ENCODE measurements around the gene GDF9. TPM values are rescaled to one million over a fixed set of nuclear protein-coding genes. Genes with fewer than 3 reads are reported as not detected.

GDF9 gene
- total and polyA plus RNA-seq, 2 donors (not counting 3 experiments of a cell fraction or from before 2014, with no cell fraction given): 0.07 TPM; not detected in 1

DNA sequence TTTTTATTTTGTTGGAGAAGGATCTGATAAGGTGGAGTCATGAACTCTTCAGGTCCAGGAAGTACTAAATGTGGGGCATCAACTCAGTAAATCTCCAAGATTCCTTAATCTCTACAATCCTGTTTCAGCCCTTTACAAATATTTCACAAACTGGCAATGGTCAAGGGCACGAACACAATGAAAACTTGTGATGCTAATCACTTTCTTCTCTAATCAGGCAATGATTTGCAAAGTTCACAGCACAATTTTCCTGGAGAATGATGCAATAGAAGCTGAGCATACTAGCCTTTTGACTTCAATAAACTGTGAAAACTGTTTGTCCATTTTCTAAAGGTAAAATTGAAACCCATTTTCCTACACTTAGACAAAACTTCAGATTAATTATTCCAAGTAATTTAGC, 16.9 kb downstream of the GDF9 start:
- H3K4me1 ChIP-seq (ENCODE audit: control insufficient read depth, extremely low read depth, insufficient read depth, low read length): no peaks in the 10 kb centered on the region
- ChIA-PET POLR2A (no interaction called here), CTCF (interaction anchor here (0.6 to 1.5 kb wide), 3 partner anchors 10 to 49 kb away, joined by 3 read pairs; partner anchors contain the start of gene SHROOM1)
- no peaks in the 10 kb centered on the region for H3K79me2 ChIP-seq (ENCODE audit: control insufficient read depth, insufficient read depth, low read length)
- H2AFZ ChIP-seq (ENCODE audit: low read depth, low read length): no peak overlapping the region
- no peak for DNase-seq (ENCODE audit: low read depth, low spot score)
- no peaks in the 10 kb centered on the region for H3K36me3 ChIP-seq (ENCODE audit: control insufficient read depth in 2 of 2, extremely low read depth in 1 of 2, insufficient read depth in 2 of 2, low read length in 2 of 2)
- H3K9ac ChIP-seq (replicated peaks; ENCODE audit: extremely low read depth, insufficient read depth, low read length): no peak overlapping the region
- TF ChIP-seq FOS (IDR thresholded peaks at IDR 0.05; ENCODE audit: borderline replicate concordance, insufficient read depth, low read length) (no peak), GATA2 (IDR thresholded peaks at IDR 0.05; ENCODE audit: insufficient read depth, insufficient read length, low read depth, low read length) (no peak), MYC (IDR thresholded peaks at IDR 0.05; ENCODE audit: low read depth, low read length) (no peak), POLR2AphosphoS5 (IDR thresholded peaks at IDR 0.05; ENCODE audit: insufficient read depth, low read depth, low read length) (no peak), EZH2 (IDR thresholded peaks at IDR 0.05; ENCODE audit: borderline replicate concordance, low read depth, low read length, severe bottlenecking) (no peak), POLR2A (IDR thresholded peaks at IDR 0.05; ENCODE audit: low read depth, low read length) (no peak), JUN (IDR thresholded peaks at IDR 0.05; ENCODE audit: borderline replicate concordance, insufficient read depth, insufficient read length, low read depth) (no peak)
- TF ChIP-seq, protein P1, sequence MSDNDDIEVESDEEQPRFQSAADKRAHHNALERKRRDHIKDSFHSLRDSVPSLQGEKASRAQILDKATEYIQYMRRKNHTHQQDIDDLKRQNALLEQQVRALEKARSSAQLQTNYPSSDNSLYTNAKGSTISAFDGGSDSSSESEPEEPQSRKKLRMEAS (IDR thresholded peaks at IDR 0.05; ENCODE audit: insufficient read depth, insufficient read length): no peak
- TF ChIP-seq, protein P2, sequence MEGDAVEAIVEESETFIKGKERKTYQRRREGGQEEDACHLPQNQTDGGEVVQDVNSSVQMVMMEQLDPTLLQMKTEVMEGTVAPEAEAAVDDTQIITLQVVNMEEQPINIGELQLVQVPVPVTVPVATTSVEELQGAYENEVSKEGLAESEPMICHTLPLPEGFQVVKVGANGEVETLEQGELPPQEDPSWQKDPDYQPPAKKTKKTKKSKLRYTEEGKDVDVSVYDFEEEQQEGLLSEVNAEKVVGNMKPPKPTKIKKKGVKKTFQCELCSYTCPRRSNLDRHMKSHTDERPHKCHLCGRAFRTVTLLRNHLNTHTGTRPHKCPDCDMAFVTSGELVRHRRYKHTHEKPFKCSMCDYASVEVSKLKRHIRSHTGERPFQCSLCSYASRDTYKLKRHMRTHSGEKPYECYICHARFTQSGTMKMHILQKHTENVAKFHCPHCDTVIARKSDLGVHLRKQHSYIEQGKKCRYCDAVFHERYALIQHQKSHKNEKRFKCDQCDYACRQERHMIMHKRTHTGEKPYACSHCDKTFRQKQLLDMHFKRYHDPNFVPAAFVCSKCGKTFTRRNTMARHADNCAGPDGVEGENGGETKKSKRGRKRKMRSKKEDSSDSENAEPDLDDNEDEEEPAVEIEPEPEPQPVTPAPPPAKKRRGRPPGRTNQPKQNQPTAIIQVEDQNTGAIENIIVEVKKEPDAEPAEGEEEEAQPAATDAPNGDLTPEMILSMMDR (IDR thresholded peaks at IDR 0.05; ENCODE audit: extremely low read depth in 1 of 2, insufficient read depth in 1 of 2, low read depth in 1 of 2, low read length in 2 of 2): no peak
- no peak overlapping the region for H3K4me3 ChIP-seq (replicated peaks in 1 of 3; ENCODE audit: insufficient read depth in 1 of 3, low read depth in 1 of 3, low read length in 3 of 3)
- no peak overlapping the region for H3K4me2 ChIP-seq (ENCODE audit: insufficient read depth, low read length)
- H3K9me3 ChIP-seq (replicated peaks; ENCODE audit: control insufficient read depth, insufficient read depth, low read length): no peaks in the 10 kb centered on the region
- no peaks in the 10 kb centered on the region for H4K20me1 ChIP-seq (replicated peaks; ENCODE audit: control insufficient read depth, extremely low read depth, insufficient read depth, low read length)
- no peak for FAIRE-seq
- intact Hi-C loops (cut with micrococcal nuclease): no loop called here
- dilution Hi-C loops (cut with MboI; ENCODE audit: extremely low pct_ligation_motif_present, low sequenced_read_pairs): no loop called here
- H3K27me3 ChIP-seq (ENCODE audit: control insufficient read depth in 2 of 2, insufficient read depth in 2 of 2, low read length in 2 of 2): no peaks in the 10 kb centered on the region
- no TSS peak for BruUV-seq (replicated peaks)
- no peaks in the 10 kb centered on the region for H3K9me1 ChIP-seq (replicated peaks; ENCODE audit: control insufficient read depth, extremely low read depth, insufficient read depth, low read length)
- H3K27ac ChIP-seq (ENCODE audit: insufficient read depth, low read depth, low read length): no peak overlapping the region

Data from endothelial cell of umbilical vein (primary cell).